Activated CD4-positive, alpha-beta T cell treated with anti-CD3 and anti-CD28 coated beads, Interleukin-10, Interleukin-2, amounts not matched to agents 100 ng/mL and 50 ng/mL, durations not matched to agents 16 hours and 8 hours (primary cell): ENCODE data around the gene MSH4.
"Not testable (repeated sequence)": the region's sequence is repeated elsewhere in the genome, so short reads cannot be mapped to it uniquely, and the experiment has no call there.

ENCODE experiments used
- DNase-seq: peaks from one replicate; pipeline ENCODE4 v3.0.0-alpha.2; 2020

The MSH4 gene

DNA sequence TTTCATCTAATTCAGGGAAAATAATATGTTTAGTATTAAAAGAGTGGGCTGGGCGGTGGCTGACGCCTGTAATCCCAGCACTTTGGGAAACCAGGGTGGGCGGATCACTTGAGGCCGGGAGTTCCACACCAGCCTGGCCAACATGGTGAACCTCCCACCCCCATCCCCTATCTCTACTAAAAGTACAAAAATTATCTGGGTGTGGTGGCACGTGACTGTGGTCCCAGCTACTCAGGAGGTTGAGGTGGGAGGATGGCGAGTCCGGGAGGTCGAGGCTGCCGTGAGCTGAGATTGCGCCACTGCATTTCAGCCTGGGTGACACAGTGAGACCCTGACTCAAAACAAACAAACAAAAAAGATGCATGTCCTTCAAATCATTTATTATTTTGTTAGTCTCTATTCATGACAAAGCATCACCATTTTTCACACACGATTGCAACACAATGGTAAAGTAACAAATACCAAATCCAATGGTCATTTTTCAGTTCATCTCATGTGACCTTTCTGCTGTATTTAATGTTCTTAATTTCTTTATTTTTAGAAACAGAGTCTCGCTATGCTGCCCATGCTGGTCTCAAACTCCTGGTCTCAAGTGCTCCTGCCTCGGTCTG is 1.0 kb downstream of the MSH4 start:
- no peak for DNase-seq

DNA sequence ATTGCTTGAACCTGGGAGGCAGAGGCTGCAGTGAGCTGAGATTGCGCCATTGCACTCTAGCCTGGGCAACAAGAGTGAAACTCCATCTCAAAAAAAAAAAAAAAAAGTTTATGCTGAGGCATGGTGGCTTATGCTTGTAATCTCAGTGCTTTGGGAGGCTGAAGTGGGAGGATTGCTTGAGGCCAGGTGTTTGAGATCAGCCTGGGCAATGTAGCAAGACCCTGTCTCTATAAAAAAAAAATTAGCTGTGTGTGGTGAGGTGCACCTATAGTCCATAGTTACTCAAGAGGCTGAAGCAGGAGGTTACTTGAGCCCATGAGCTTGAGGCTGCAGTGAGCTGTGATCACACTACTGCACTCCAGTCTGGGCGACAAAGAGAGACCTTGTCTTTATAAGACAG is 4.8 kb downstream of the MSH4 start:
- DNase-seq: not testable (repeated sequence)

DNA sequence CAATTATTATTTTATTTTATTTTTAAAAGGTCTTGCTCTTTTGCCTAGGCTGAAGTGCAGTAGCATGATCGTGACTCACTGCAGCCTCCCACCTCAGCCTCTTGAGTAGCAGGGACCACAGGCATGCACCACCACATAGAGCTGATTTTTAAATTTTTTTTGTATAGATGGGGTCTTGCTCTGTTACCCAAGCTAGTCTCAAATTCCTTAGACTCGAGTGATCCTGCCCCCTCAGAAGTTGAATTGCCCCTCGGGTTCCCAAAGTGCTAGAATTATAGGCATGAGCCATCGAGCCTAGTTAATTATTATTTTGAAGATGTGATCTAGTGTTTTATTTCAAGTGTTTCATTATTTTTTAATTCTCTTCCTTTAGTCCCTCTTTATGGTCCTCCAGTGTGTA is 12.2 kb downstream of the MSH4 start:
- DNase-seq: no peak

GRCh38 chr1:75810113-75810512 is 13.4 kb downstream of the MSH4 start:
- DNase-seq: not testable (repeated sequence)

DNA sequence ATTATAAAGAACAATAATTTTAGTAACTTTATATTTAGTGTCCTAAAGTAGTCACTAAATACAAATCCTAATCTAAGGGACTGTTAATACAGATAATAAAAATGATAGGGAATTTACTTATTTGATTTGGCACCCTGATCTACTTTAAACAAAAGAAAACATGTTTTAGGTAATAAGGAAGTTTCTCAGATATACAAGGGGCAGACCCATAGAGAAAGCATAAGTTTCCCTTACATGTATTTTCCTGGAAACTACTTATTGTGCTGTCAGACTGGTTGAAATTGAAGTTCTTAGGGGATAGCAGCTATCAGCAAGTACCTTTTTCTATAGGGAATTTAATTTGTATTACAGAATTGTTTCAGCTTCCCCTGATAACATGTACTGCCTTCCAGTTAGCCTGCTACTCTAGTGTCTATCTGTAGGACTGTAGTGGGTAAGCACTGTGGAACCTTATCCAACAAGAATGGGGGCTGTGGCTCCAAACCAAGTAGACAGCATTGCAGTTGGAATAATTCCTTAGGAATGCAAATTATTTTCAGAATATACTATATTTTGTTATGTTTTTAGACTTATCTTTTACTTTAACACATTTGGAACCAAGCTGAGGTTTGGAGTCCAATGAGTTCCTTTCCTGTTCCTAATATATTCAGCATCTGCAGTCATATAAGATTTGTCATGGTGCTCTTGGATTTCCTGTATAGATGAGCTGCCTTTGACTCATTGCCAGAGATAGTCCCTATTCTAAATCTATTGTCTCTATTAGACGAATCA is 14.7 kb downstream of the MSH4 start:
- DNase-seq: no peak

- DNase-seq: no peak
Observed at GRCh38 chr1:75812065-75812464, 15.4 kb downstream of the MSH4 start.

DNA sequence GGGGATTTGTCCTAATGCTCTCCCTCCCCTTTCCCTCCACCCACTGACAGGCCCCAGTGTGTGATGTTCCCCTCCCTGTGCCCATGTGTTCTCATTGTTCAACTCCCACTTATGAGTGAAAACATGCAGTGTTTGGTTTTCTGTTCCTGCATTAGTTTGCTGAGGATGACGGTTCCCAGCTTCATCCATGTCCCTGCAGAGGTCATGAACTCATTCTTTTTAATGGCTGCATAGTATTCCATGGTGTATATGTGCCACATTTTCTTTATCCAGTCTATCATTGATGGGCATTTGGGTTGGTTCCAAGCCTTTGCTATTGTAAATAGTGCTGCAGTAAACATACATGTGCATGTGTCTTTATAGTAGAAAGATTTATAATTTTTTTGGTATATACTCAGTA is 26.9 kb downstream of the MSH4 start:
- not testable (repeated sequence) for DNase-seq

- DNase-seq: no peak
Observed at GRCh38 chr1:75836528-75837100, 39.9 kb downstream of the MSH4 start.

DNA sequence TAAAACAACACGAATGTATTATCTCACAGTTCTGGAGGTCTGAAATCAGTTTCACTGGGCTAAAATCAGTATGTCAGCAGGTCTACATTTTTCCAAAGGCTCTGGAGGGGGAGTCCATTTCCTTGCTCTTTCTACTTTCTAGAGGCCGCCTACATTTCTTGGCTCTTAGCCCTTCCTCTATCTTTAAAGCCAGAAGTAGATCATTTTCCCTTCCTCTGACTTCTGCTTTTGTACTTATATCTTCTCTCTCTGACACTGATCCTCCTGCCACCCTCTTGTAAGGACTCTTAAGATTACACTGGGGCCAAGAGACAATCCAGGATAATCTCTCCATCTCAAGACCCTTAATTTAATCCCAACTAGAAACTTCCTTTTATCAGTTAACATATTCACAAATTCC is 41.4 kb downstream of the MSH4 start:
- no peak for DNase-seq

DNA sequence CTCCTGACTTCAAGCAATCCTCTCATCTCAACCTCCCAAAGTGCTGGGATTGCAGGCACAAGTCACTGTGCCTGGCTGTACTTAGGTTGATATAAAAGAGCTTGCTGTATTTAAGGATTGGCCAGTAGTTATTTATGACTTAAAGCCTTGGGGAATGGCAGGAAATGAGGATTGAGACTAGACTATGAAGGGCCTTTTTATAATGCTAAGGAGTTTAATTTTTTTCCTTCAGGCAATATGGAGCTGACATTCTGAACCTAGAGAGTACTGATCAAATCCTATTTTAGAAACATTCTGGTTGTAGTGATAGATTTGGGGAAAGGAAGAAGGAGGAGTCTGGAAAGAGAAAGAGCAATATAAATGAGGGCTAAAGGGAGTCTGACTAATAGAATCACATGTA is 44.7 kb downstream of the MSH4 start:
- DNase-seq: no peak

DNA sequence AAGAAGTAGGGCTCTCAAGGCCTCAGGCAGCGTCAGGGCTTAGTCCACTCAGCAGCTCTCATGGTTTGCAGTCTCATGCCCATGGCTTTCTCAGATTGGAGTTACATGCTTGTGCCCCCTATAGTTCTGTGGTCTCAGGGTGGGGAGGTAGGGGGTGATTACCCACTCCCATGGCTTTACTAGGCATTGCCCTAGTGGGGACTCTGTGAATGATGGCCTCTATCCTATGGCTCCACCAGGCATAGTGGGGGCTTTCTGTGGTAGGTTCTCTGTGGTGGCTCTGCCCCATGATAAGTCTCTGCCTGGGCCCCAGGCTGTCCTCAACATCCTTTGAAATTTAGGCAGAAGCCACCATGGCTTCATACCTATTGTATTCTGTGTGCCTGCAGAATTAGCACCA is 48.9 kb downstream of the MSH4 start:
- DNase-seq: no peak

DNA sequence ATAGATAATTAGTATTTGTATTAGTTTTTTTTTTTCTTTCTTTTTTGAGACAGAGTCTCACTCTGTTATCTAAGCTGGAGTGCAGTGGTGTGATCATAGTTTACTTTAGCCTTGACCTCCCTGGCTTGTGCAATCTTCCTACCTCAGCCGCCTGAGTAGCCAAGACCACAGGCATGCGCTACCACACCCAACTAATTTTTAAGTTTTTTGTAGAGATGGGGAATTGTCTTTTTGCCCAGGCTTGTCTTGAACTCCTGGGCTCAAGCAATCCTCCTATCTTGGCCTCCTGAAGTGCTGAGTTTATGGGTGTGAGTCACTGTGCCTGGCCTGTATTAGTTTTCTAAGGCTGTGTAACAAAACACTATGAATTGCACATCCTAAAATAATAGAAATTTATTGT is 58.3 kb downstream of the MSH4 start:
- no peak for DNase-seq

GRCh38 chr1:75855734-75856133 is 59.1 kb downstream of the MSH4 start:
- no peak for DNase-seq

GRCh38 chr1:75861831-75862230 is 65.1 kb downstream of the MSH4 start:
- DNase-seq: no peak

GRCh38 chr1:75870951-75871350 is 74.3 kb downstream of the MSH4 start:
- no peak for DNase-seq

DNA sequence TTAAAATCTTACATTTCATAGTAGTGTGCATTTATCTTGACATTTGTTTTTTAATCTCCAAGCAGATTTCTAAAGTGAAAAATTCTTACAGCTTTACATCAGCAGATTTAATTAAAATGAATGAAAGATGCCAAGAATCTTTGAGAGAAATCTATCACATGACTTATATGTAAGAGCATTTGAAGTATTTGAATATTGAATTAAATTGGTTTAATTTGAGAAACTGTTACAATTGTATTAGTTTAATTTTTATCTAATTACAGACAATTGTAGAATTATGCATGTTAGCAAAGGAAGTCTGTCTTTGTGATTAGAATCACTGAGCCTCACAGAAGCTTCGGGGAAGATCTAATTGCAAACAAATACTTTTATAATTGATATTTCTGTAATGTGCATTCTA is 83.3 kb downstream of the MSH4 start:
- DNase-seq: no peak

GRCh38 chr1:75884437-75884836 is 87.8 kb downstream of the MSH4 start:
- DNase-seq: no peak

DNA sequence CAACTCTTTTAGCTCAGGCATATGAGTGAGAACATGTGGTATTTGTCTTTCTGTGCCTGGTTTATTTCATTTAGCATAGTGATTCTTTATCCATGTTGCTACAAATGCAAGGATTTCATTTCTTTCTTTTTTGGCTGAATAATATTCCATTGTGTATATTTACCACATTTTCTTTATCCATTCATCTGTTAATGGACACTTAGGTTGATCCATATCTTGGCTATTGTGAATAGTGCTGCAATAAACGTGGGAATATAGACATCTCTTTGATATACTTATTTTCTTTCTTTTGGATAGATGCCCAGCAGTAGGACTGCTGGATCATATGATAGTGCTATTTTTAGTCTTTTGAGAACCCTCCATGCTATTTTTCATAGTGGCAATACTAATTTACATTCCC is 104.7 kb downstream of the MSH4 start:
- DNase-seq: no peak

DNA sequence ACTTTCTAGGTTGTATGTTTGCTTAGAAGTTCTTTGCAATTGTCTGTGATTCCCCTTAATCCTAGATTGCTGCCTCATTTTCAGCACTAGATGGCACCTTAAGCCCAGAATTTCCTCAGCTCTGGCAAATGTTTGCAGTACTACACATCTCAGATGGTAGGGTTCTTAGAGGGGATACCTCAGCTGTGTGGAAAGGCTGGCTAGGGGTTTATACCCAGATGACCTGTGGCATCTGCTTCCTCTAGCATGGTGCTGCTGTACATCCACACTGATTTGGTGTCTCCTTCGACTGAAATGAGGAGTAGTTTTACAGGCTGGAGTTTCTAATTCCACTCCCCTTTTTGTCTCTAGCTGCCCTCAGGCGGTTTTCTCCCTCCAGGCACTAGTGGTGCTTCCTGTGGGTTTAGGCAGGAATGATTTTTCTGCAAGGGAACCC is 112.1 kb downstream of the MSH4 start:
- peak; percentile 8 for DNase-seq

GRCh38 chr1:75916834-75917233 is 120.2 kb downstream of the MSH4 start:
- DNase-seq: no peak

GRCh38 chr1:75922698-75923097 is 126.0 kb downstream of the MSH4 start:
- DNase-seq: no peak

- no peak for DNase-seq
Observed at GRCh38 chr1:75932304-75932703, 135.6 kb downstream of the MSH4 start, which contains the start of gene ASB17. ASB17 (minus strand) TSS chr1:75932404; CDS start chr1:75932291, 113 bp downstream.

- DNase-seq: no peak
Observed at GRCh38 chr1:75937034-75937433, 140.4 kb downstream of the MSH4 start.

DNA sequence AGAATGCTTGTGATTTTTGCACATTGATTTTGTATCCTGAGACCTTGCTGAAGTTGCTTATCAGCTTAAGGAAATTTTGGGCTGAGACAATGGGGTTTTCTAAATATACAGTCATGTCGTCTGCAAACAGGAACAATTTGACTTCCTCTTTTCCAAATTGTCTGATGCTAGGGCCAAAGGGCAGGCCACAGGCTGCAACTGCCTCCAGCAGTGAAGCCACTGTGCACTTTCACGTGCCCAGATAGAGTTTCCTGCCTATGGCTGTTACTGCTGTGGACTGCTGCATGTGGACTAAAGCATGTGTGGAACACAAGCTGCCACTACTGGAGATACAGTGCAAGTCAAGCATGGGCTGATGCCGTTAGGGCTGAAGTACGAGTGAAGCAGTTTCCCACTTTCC is 146.4 kb downstream of the MSH4 start:
- DNase-seq: not testable (repeated sequence)
